ENCODE measurements around the gene ZDHHC5. TPM values are rescaled to one million over a fixed set of nuclear protein-coding genes. Genes with fewer than 3 reads are reported as not detected.

Gene ZDHHC5
- total RNA-seq, 1 experiment from 2014 or later, result 41.2 TPM

DNA sequence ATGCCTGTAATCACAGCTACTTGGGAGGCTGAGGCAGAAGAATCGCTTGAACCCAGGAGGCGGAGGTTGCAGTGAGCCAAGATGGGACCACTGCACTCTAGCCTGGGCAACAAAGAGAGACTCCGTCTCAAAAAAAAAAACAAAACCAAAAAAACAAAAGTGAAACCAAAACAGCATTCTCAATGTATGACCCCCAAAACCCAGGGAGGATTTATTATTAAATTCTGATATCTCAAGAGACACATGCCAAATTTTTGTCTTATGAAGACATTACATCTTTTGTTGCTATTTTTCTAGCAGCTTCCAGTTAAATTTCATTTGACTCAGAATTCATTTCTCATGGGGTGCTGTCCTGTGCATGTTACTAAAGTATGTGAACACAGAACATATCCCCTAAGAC lies 15.3 kb upstream of the ZDHHC5 start:
- no peaks in the 10 kb centered on the region for H3K36me3 ChIP-seq (ENCODE audit: insufficient read depth, low read length)
- H3K79me2 ChIP-seq (ENCODE audit: low read length), result peaks cover 1% of the 10 kb centered on the region
- no peak overlapping the region for H3K27ac ChIP-seq (ENCODE audit: low read length)
- H3K4me1 ChIP-seq (ENCODE audit: low read length), result peaks cover 15% of the 10 kb centered on the region
- no peak for DNase-seq
- no peaks in the 10 kb centered on the region for H3K9me2 ChIP-seq (replicated peaks; ENCODE audit: insufficient read depth, low read length)
- H2AFZ ChIP-seq (ENCODE audit: low read length), result 0 out of 2 replicates have a peak overlapping the region, but pooled peaks have one; percentile 43
- no peaks in the 10 kb centered on the region; the same call in 1 of the 2 replicates for H3K27me3 ChIP-seq (ENCODE audit: low read length)
- no peaks in the 10 kb centered on the region for H4K20me1 ChIP-seq (ENCODE audit: insufficient read depth, low read depth, low read length)
- H3K4me2 ChIP-seq (ENCODE audit: low read depth, low read length, poor library complexity, severe bottlenecking), result no peak overlapping the region
- H3K9me3 ChIP-seq (ENCODE audit: low read length), result no peaks in the 10 kb centered on the region
- no peak overlapping the region for H3K9ac ChIP-seq (ENCODE audit: low read length)
- H3K4me3 ChIP-seq (ENCODE audit: low read length), result no peak overlapping the region

DNA sequence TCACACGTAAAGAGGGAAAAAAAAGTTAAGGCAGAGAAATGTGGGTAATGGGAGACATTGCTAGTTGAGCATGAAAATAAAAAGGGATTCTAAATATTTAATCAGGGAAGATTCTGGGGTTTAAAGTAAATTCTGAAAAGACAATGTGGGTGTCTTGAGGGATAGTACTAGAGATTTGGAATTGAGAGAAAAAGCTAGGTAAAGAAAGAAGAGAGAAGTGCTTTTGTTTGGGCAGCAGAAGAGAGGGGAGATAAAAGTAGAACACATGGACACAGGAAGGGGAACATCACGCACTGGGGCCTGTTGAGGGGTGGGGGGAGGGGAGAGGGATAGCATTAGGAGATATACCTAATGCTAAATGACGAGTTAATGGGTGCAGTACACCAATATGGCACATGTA lies 14.8 kb upstream of the ZDHHC5 start:
- no peaks in the 10 kb centered on the region; the same call in 1 of the 2 replicates for H3K27me3 ChIP-seq (ENCODE audit: low read length)
- H3K4me1 ChIP-seq (ENCODE audit: low read length), result peaks cover 16% of the 10 kb centered on the region
- no peaks in the 10 kb centered on the region for H3K9me3 ChIP-seq (ENCODE audit: low read length)
- H3K27ac ChIP-seq (ENCODE audit: low read length), result no peak overlapping the region
- no peaks in the 10 kb centered on the region for H3K36me3 ChIP-seq (ENCODE audit: insufficient read depth, low read length)
- no peak for DNase-seq
- 0 out of 2 replicates have a peak overlapping the region, but pooled peaks have one; percentile 43 for H2AFZ ChIP-seq (ENCODE audit: low read length)
- H3K9me2 ChIP-seq (replicated peaks; ENCODE audit: insufficient read depth, low read length), result no peaks in the 10 kb centered on the region
- H3K4me3 ChIP-seq (ENCODE audit: low read length), result no peak overlapping the region
- no peak overlapping the region for H3K9ac ChIP-seq (ENCODE audit: low read length)
- H3K79me2 ChIP-seq (ENCODE audit: low read length), result peaks cover 6% of the 10 kb centered on the region
- H4K20me1 ChIP-seq (ENCODE audit: insufficient read depth, low read depth, low read length), result 0 out of 2 replicates have a peak, but pooled peaks cover 2% of the 10 kb centered on the region
- H3K4me2 ChIP-seq (ENCODE audit: low read depth, low read length, poor library complexity, severe bottlenecking), result no peak overlapping the region

DNA sequence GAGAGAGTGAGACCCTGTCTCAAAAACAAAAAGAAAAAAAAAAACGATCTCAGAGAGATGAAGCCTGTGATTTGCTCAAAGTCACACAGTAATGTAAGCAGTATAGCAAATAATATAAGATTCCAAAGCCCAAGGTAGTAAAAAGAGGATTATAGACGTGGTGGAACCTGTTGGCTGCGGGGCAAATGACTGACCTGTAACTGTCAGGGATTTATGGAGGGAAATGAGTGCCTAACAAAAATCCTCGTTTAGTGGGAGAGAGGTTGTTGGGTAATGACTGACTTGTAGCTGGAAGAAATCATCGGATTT lies 11.1 kb upstream of the ZDHHC5 start:
- no peak overlapping the region for H3K27ac ChIP-seq (ENCODE audit: low read length)
- H3K36me3 ChIP-seq (ENCODE audit: insufficient read depth, low read length), result peaks cover 16% of the 10 kb centered on the region; the same call in 1 of the 2 replicates
- DNase-seq, result no peak
- peak overlapping the region; percentile 89 for H3K4me3 ChIP-seq (ENCODE audit: low read length)
- H3K79me2 ChIP-seq (ENCODE audit: low read length), result peaks cover 41% of the 10 kb centered on the region
- peaks cover 15% of the 10 kb centered on the region for H3K4me1 ChIP-seq (ENCODE audit: low read length)
- H2AFZ ChIP-seq (ENCODE audit: low read length), result peak overlapping the region; percentile 80
- H4K20me1 ChIP-seq (ENCODE audit: insufficient read depth, low read depth, low read length), result 0 out of 2 replicates have a peak, but pooled peaks cover 4% of the 10 kb centered on the region
- no peaks in the 10 kb centered on the region for H3K9me3 ChIP-seq (ENCODE audit: low read length)
- no peaks in the 10 kb centered on the region for H3K27me3 ChIP-seq (ENCODE audit: low read length)
- peak overlapping the region; percentile 100 for H3K4me2 ChIP-seq (ENCODE audit: low read depth, low read length, poor library complexity, severe bottlenecking)
- H3K9me2 ChIP-seq (replicated peaks; ENCODE audit: insufficient read depth, low read length), result no peaks in the 10 kb centered on the region
- peak overlapping the region; percentile 73 for H3K9ac ChIP-seq (ENCODE audit: low read length)

DNA sequence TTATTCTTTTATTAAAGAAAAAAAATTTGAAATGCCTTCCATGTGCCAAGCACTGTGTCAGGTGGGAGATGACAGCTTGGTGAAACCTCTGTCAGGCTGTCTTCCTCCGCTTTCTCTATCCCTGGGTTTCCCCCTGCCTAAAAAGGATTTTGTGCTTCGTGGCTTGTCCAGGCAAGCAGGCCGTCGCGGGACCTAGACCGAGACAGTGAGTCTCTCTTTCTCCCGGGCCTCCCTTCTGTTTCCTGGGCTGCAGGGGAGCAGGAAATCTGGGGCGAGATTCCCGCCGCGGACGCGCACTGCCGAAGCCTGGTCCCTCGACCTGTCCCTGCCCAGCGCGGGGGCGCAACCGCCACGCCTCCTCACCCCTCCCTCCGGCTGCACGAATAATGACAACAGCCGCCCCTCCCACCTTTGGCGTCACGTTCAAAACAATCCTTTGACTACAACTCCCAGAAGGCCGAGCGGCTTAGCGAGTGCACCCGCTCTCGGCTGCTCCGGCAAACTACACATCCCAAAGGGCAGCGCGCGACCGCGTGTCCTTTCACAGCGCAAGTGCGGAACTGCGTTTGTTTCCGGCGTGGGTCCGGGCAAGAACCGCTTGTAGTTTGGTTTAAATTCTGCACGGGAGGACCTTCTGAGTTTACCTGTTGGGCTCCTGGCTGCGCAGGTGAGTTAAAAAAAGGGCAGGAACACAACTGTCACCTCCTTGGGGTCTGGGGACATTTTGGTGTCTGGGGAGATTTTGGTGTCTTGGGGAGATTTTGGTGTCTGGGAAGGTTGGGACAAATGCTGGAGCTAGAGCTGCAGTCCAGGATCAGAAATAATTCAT lies 10.5 kb upstream of the ZDHHC5 start, which contains the start of gene CLP1:
Gene CLP1, plus strand, starts transcription at position 569 of the 829 bp plus-strand sequence. CDS start 1,715 bp downstream, outside the sequence.
- peaks cover 16% of the 10 kb centered on the region; the same call in 1 of the 2 replicates for H3K36me3 ChIP-seq (ENCODE audit: insufficient read depth, low read length)
- H3K27ac ChIP-seq (ENCODE audit: low read length), result peak within 1 kb of the TSS; percentile 2; the same call in 1 of the 2 replicates
- peak within 1 kb of the TSS; percentile 80 for H2AFZ ChIP-seq (ENCODE audit: low read length)
- peak within 1 kb of the TSS; percentile 89 for H3K4me3 ChIP-seq (ENCODE audit: low read length)
- H3K4me1 ChIP-seq (ENCODE audit: low read length), result peaks cover 15% of the 10 kb centered on the region
- H3K9me2 ChIP-seq (replicated peaks; ENCODE audit: insufficient read depth, low read length), result no peaks in the 10 kb centered on the region
- peak within 1 kb of the TSS; percentile 100 for H3K4me2 ChIP-seq (ENCODE audit: low read depth, low read length, poor library complexity, severe bottlenecking)
- DNase-seq, result peak; percentile 99
- peaks cover 41% of the 10 kb centered on the region for H3K79me2 ChIP-seq (ENCODE audit: low read length)
- 0 out of 2 replicates have a peak, but pooled peaks cover 4% of the 10 kb centered on the region for H4K20me1 ChIP-seq (ENCODE audit: insufficient read depth, low read depth, low read length)
- peak within 1 kb of the TSS; percentile 84 for H3K9ac ChIP-seq (ENCODE audit: low read length)
- H3K27me3 ChIP-seq (ENCODE audit: low read length), result no peaks in the 10 kb centered on the region
- no peaks in the 10 kb centered on the region for H3K9me3 ChIP-seq (ENCODE audit: low read length)

DNA sequence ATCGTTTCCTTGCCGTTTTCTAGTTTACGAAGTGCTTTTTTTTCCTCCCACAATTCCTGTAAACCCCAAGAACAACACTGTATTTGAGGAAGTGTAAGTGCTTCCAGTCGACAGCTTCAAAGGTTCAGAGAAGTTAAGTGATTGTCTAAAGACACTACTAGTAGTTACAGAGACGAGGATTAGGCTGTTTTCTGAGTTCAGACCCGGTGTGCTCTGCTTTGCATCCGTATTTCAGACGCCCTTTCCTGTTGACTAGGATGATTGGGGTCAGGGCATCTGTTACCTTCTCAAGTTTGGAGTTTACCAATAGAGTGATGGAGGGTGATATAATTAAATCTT lies 9.9 kb upstream of the ZDHHC5 start:
- Histone ChIP-seq H3K9ac (ENCODE audit: low read length) (peak overlapping the region; percentile 84), H2AFZ (ENCODE audit: low read length) (peak overlapping the region; percentile 64; the same call in 1 of the 2 replicates), H3K4me2 (ENCODE audit: low read depth, low read length, poor library complexity, severe bottlenecking) (peak overlapping the region; percentile 100), H3K27ac (ENCODE audit: low read length) (peak overlapping the region; percentile 2; the same call in 1 of the 2 replicates), H3K4me1 (ENCODE audit: low read length) (peaks cover 15% of the 10 kb centered on the region), H4K20me1 (ENCODE audit: insufficient read depth, low read depth, low read length) (0 out of 2 replicates have a peak, but pooled peaks cover 4% of the 10 kb centered on the region), H3K79me2 (ENCODE audit: low read length) (peaks cover 41% of the 10 kb centered on the region), H3K36me3 (ENCODE audit: insufficient read depth, low read length) (peaks cover 16% of the 10 kb centered on the region; the same call in 1 of the 2 replicates), H3K27me3 (ENCODE audit: low read length) (no peaks in the 10 kb centered on the region), H3K9me2 (replicated peaks; ENCODE audit: insufficient read depth, low read length) (no peaks in the 10 kb centered on the region), H3K9me3 (ENCODE audit: low read length) (no peaks in the 10 kb centered on the region), H3K4me3 (ENCODE audit: low read length) (peak overlapping the region; percentile 89)
- DNase-seq, result peak; percentile 62

DNA sequence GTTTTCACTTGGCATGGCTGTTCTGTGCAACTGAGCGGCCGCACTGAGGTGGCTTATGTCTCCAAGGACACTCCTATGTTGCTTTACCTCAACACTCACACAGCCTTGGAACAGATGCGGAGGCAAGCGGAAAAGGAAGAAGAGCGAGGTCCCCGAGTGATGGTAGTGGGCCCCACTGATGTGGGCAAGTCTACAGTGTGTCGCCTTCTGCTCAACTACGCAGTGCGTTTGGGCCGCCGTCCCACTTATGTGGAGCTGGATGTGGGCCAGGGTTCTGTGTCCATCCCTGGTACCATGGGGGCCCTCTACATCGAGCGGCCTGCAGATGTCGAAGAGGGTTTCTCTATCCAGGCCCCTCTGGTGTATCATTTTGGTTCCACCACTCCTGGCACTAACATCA lies 8.2 kb upstream of the ZDHHC5 start:
- no peaks in the 10 kb centered on the region for H3K27me3 ChIP-seq (ENCODE audit: low read length)
- no peak overlapping the region for H3K27ac ChIP-seq (ENCODE audit: low read length)
- 0 out of 2 replicates have a peak, but pooled peaks cover 4% of the 10 kb centered on the region for H4K20me1 ChIP-seq (ENCODE audit: insufficient read depth, low read depth, low read length)
- H3K9ac ChIP-seq (ENCODE audit: low read length), result no peak overlapping the region
- no peak overlapping the region for H2AFZ ChIP-seq (ENCODE audit: low read length)
- H3K36me3 ChIP-seq (ENCODE audit: insufficient read depth, low read length), result peaks cover 16% of the 10 kb centered on the region; the same call in 1 of the 2 replicates
- no peak for DNase-seq
- no peaks in the 10 kb centered on the region for H3K9me3 ChIP-seq (ENCODE audit: low read length)
- no peaks in the 10 kb centered on the region for H3K9me2 ChIP-seq (replicated peaks; ENCODE audit: insufficient read depth, low read length)
- H3K79me2 ChIP-seq (ENCODE audit: low read length), result peaks cover 41% of the 10 kb centered on the region
- H3K4me2 ChIP-seq (ENCODE audit: low read depth, low read length, poor library complexity, severe bottlenecking), result no peak overlapping the region
- peaks cover 15% of the 10 kb centered on the region for H3K4me1 ChIP-seq (ENCODE audit: low read length)
- H3K4me3 ChIP-seq (ENCODE audit: low read length), result no peak overlapping the region

DNA sequence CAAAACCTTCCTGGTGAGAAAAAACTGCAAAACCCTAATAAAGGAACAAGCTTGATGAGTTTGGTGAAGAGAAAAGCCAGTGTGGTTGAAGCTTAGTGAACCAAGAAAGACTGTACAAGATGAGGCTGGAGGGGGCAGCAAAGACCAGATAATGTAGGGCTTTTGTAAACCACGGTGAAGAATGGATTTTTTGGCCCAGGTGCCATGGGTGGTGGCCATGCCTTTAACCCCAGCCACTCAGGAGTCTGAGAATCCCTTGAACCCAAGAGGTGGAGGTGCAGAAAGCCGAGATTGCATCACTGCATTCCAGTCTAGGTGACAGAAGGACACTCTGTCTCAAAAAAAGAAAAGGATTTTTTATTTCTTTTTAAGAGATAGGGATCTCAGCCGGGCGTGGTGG lies 5.0 kb upstream of the ZDHHC5 start:
- DNase-seq, result peak; percentile 73
- Histone ChIP-seq H3K9me2 (replicated peaks; ENCODE audit: insufficient read depth, low read length) (no peaks in the 10 kb centered on the region), H3K9me3 (ENCODE audit: low read length) (no peaks in the 10 kb centered on the region), H3K4me1 (ENCODE audit: low read length) (peaks cover 16% of the 10 kb centered on the region), H3K4me2 (ENCODE audit: low read depth, low read length, poor library complexity, severe bottlenecking) (no peak overlapping the region), H3K27ac (ENCODE audit: low read length) (no peak overlapping the region), H3K79me2 (ENCODE audit: low read length) (peaks cover 37% of the 10 kb centered on the region), H3K27me3 (ENCODE audit: low read length) (no peaks in the 10 kb centered on the region), H2AFZ (ENCODE audit: low read length) (no peak overlapping the region), H3K9ac (ENCODE audit: low read length) (no peak overlapping the region), H4K20me1 (ENCODE audit: insufficient read depth, low read depth, low read length) (0 out of 2 replicates have a peak, but pooled peaks cover 4% of the 10 kb centered on the region), H3K36me3 (ENCODE audit: insufficient read depth, low read length) (peaks cover 16% of the 10 kb centered on the region; the same call in 1 of the 2 replicates), H3K4me3 (ENCODE audit: low read length) (no peak overlapping the region)

DNA sequence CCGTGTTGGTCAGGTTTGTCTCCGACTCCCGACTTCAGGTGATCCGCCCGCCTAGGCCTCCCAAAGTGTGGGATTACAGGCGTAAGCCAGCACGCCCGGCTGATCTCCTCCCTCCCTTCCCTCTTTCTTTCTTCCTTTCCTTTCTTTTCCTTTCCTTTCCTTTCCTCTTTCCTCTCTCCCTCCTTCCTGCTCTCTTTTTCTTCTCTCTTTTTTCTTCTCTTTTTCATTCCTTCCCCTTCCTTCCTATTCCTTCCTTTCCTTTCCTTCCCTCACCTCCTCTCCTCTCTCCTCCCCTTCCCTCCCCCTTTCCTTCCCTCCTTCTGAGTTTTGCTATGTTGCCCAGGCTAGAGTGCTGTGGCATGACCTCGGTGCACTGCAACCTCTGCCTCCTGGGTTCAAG lies 3.9 kb upstream of the ZDHHC5 start:
- no peak for DNase-seq

More for the DNA sequence above, 3.9 kb upstream of the ZDHHC5 start:
- Histone ChIP-seq H3K4me2 (ENCODE audit: low read depth, low read length, poor library complexity, severe bottlenecking) (no peak overlapping the region), H3K4me1 (ENCODE audit: low read length) (peaks cover 9% of the 10 kb centered on the region), H3K4me3 (ENCODE audit: low read length) (no peak overlapping the region), H2AFZ (ENCODE audit: low read length) (no peak overlapping the region), H3K36me3 (ENCODE audit: insufficient read depth, low read length) (peaks cover 16% of the 10 kb centered on the region; the same call in 1 of the 2 replicates), H3K9me3 (ENCODE audit: low read length) (no peaks in the 10 kb centered on the region), H3K9ac (ENCODE audit: low read length) (no peak overlapping the region), H3K27ac (ENCODE audit: low read length) (no peak overlapping the region), H3K79me2 (ENCODE audit: low read length) (peaks cover 36% of the 10 kb centered on the region), H4K20me1 (ENCODE audit: insufficient read depth, low read depth, low read length) (peaks cover 1% of the 10 kb centered on the region), H3K9me2 (replicated peaks; ENCODE audit: insufficient read depth, low read length) (no peaks in the 10 kb centered on the region), H3K27me3 (ENCODE audit: low read length) (no peaks in the 10 kb centered on the region)
